Activated CD4-positive, alpha-beta memory T cell treated with anti-CD3 and anti-CD28 coated beads for 36 hours (primary cell): ENCODE data around the gene PCDHB14. TPM values are rescaled to one million over a fixed set of nuclear protein-coding genes. Genes with fewer than 3 reads are reported as not detected.
"Not testable (repeated sequence)": the region's sequence is repeated elsewhere in the genome, so short reads cannot be mapped to it uniquely, and the experiment has no call there.

ENCODE experiments used
- CTCF ChIA-PET: fragments of 350-600 bp; sonication (Branson Sonifier 250); formaldehyde crosslinking; loops from one replicate; lab custom pipeline; 2021; ENCODE audit warnings: antibody characterized with exemption, inconsistent platforms; lab: Charles Lee
- POLR2A ChIA-PET: fragments of 350-600 bp; sonication (Branson Sonifier 250); formaldehyde crosslinking; loops from one replicate; lab custom pipeline; 2021; ENCODE audit warnings: antibody characterized with exemption; lab: Charles Lee
- DNase-seq: peaks from one replicate; pipeline ENCODE4 v3.0.0-alpha.2; 2020
- H3K27ac Mint-ChIP-seq: one replicate; pipeline ENCODE4 v1.8.0; 2021; ENCODE audit warnings: mixed read lengths
- H3K27me3 Mint-ChIP-seq: one replicate; pipeline ENCODE4 v1.8.0; 2021; ENCODE audit warnings: mixed read lengths
- H3K36me3 Mint-ChIP-seq: one replicate; pipeline ENCODE4 v1.8.0; 2021; ENCODE audit warnings: mixed read lengths
- H3K4me1 Mint-ChIP-seq: one replicate; pipeline ENCODE4 v1.8.0; 2021; ENCODE audit warnings: low read depth, mixed read lengths
- H3K4me3 Mint-ChIP-seq: one replicate; pipeline ENCODE4 v1.8.0; 2021; ENCODE audit warnings: mild to moderate bottlenecking, mixed read lengths
- H3K9me3 Mint-ChIP-seq: one replicate; pipeline ENCODE4 v1.8.0; 2021; ENCODE audit warnings: mixed read lengths
- intact Hi-C: fragments of 100-400 bp; cut with micrococcal nuclease; formaldehyde crosslinking; loops from one replicate; pipeline ENCODE4 v1.15.1; 2023
- total RNA-seq, 2 experiments: library from RNA; stranded (reverse); gene quantifications; one replicate each; pipeline ENCODE4 v1.2.3, GENCODE V29; 2021

Gene PCDHB14
- total RNA-seq = not detected

GRCh38 chr5:141223112-141223783 is at the start of gene PCDHB14:
Gene PCDHB14, plus strand, starts transcription at chr5:141223343. Its CDS starts 163 bp downstream, at chr5:141223506.
- intact Hi-C loops = loop anchor here (5.0 kb wide), 1 partner anchor 289 kb away; no protein-coding TSS in a partner anchor
- H3K4me1 Mint-ChIP-seq = peaks cover 5% of the 10 kb centered on the region
- DNase-seq = no peak
- no peak within 1 kb of the TSS for H3K27ac Mint-ChIP-seq
- H3K9me3 Mint-ChIP-seq = peaks cover 14% of the 10 kb centered on the region
- H3K36me3 Mint-ChIP-seq = peaks cover 7% of the 10 kb centered on the region
- ChIA-PET CTCF (interaction anchor here (0.7 to 2.5 kb wide), 6 partner anchors 16 to 341 kb away, joined by 3 to 8 read pairs (median 3); partner anchors contain the start of gene PCDHGA1), POLR2A (no interaction called here)
- H3K4me3 Mint-ChIP-seq = no peak within 1 kb of the TSS
- H3K27me3 Mint-ChIP-seq = peaks cover 46% of the 10 kb centered on the region

GRCh38 chr5:141174291-141175104 is 48.6 kb upstream of the PCDHB14 start:
- H3K36me3 Mint-ChIP-seq, CTCF ChIA-PET, H3K4me1 Mint-ChIP-seq, DNase-seq, H3K27ac Mint-ChIP-seq, H3K4me3 Mint-ChIP-seq, intact Hi-C loops, POLR2A ChIA-PET: not testable (repeated sequence)
- Mint-ChIP-seq H3K27me3 (peaks cover 14% of the 10 kb centered on the region), H3K9me3 (peaks cover 11% of the 10 kb centered on the region)

GRCh38 chr5:141175933-141176332 is 47.2 kb upstream of the PCDHB14 start:
- no peak for DNase-seq
- Mint-ChIP-seq H3K27me3 (peaks cover 10% of the 10 kb centered on the region), H3K4me1 (no peaks in the 10 kb centered on the region), H3K9me3 (peaks cover 13% of the 10 kb centered on the region), H3K27ac (no peak overlapping the region), H3K36me3 (peaks cover 1% of the 10 kb centered on the region), H3K4me3 (no peak overlapping the region)
- ChIA-PET CTCF (no interaction called here), POLR2A (no interaction called here)
- intact Hi-C loops = no loop called here

- not testable (repeated sequence) for H3K27ac Mint-ChIP-seq
Observed at GRCh38 chr5:141177577-141178191, 45.5 kb upstream of the PCDHB14 start, which contains the start of gene PCDHB8. Gene PCDHB8, plus strand, starts transcription at chr5:141177790. Its CDS starts 245 bp downstream, at chr5:141178035.

GRCh38 chr5:141179371-141179770 is 43.8 kb upstream of the PCDHB14 start:
- H3K36me3 Mint-ChIP-seq, H3K27ac Mint-ChIP-seq, H3K4me3 Mint-ChIP-seq, CTCF ChIA-PET, DNase-seq, intact Hi-C loops, POLR2A ChIA-PET, H3K4me1 Mint-ChIP-seq: not testable (repeated sequence)
- Mint-ChIP-seq H3K27me3 (peaks cover 19% of the 10 kb centered on the region), H3K9me3 (peaks cover 18% of the 10 kb centered on the region)

More at GRCh38 chr5:141177577-141178191, 45.5 kb upstream of the PCDHB14 start, which contains the start of gene PCDHB8:
- H3K4me3 Mint-ChIP-seq, DNase-seq, POLR2A ChIA-PET, H3K36me3 Mint-ChIP-seq, intact Hi-C loops, H3K4me1 Mint-ChIP-seq: not testable (repeated sequence)
- peaks cover 18% of the 10 kb centered on the region for H3K27me3 Mint-ChIP-seq
- peaks cover 19% of the 10 kb centered on the region for H3K9me3 Mint-ChIP-seq
- CTCF ChIA-PET = interaction anchor here (1.2 kb wide), 1 partner anchor 235 kb away, joined by 3 read pairs; the partner anchor contains the start of gene PCDHGA10

GRCh38 chr5:141179876-141180275 is 43.3 kb upstream of the PCDHB14 start:
- H3K4me1 Mint-ChIP-seq, CTCF ChIA-PET, H3K4me3 Mint-ChIP-seq, H3K36me3 Mint-ChIP-seq, POLR2A ChIA-PET, H3K27ac Mint-ChIP-seq, intact Hi-C loops, DNase-seq: not testable (repeated sequence)
- peaks cover 19% of the 10 kb centered on the region for H3K9me3 Mint-ChIP-seq
- peaks cover 24% of the 10 kb centered on the region for H3K27me3 Mint-ChIP-seq

- CTCF ChIA-PET = no interaction called here
Observed at GRCh38 chr5:141180313-141180712, 42.8 kb upstream of the PCDHB14 start.

GRCh38 chr5:141182248-141182647 is 40.9 kb upstream of the PCDHB14 start, which contains the start of gene PCDHB16:
Gene PCDHB16, plus strand, starts transcription at chr5:141182387. Its CDS starts 173 bp downstream, at chr5:141182560.
- intact Hi-C loops = no loop called here
- Mint-ChIP-seq H3K4me1 (peaks cover 4% of the 10 kb centered on the region), H3K4me3 (no peak within 1 kb of the TSS), H3K36me3 (peaks cover 2% of the 10 kb centered on the region), H3K27me3 (peaks cover 30% of the 10 kb centered on the region), H3K9me3 (peaks cover 16% of the 10 kb centered on the region), H3K27ac (no peak within 1 kb of the TSS)
- peak; percentile 17 for DNase-seq
- POLR2A ChIA-PET = no interaction called here
- CTCF ChIA-PET = interaction anchor here (0.6 to 1.4 kb wide), 3 partner anchors 46 to 559 kb away, joined by 3 read pairs; partner anchors contain the start of gene TAF7

More at GRCh38 chr5:141180313-141180712, 42.8 kb upstream of the PCDHB14 start:
- Mint-ChIP-seq H3K36me3 (peaks cover 2% of the 10 kb centered on the region), H3K4me3 (no peak overlapping the region), H3K27me3 (peaks cover 26% of the 10 kb centered on the region), H3K27ac (no peak overlapping the region), H3K4me1 (no peaks in the 10 kb centered on the region), H3K9me3 (peaks cover 16% of the 10 kb centered on the region)
- intact Hi-C loops = no loop called here
- DNase-seq = no peak
- POLR2A ChIA-PET = no interaction called here

- peaks cover 37% of the 10 kb centered on the region for H3K27me3 Mint-ChIP-seq
- DNase-seq, H3K4me3 Mint-ChIP-seq, CTCF ChIA-PET, intact Hi-C loops, H3K36me3 Mint-ChIP-seq, H3K27ac Mint-ChIP-seq, H3K4me1 Mint-ChIP-seq, POLR2A ChIA-PET: not testable (repeated sequence)
- H3K9me3 Mint-ChIP-seq = peaks cover 20% of the 10 kb centered on the region
Observed at GRCh38 chr5:141184117-141184855, 38.9 kb upstream of the PCDHB14 start.

- peaks cover 44% of the 10 kb centered on the region for H3K27me3 Mint-ChIP-seq
- intact Hi-C loops = no loop called here
- peaks cover 6% of the 10 kb centered on the region for H3K4me1 Mint-ChIP-seq
- peak; percentile 56 for DNase-seq
- H3K36me3 Mint-ChIP-seq = peaks cover 6% of the 10 kb centered on the region
- H3K27ac Mint-ChIP-seq = no peak within 1 kb of the TSS
- ChIA-PET CTCF (interaction anchor here (0.6 to 2.5 kb wide), 16 partner anchors 10 to 1274 kb away, joined by 3 to 12 read pairs (median 3); partner anchors contain the start of genes PCDHB11, PCDHB7, PCDHGB3 and TAF7), POLR2A (no interaction called here)
- H3K4me3 Mint-ChIP-seq = peak within 1 kb of the TSS; percentile 8
- peaks cover 22% of the 10 kb centered on the region for H3K9me3 Mint-ChIP-seq
Observed at GRCh38 chr5:141186897-141187512, 36.1 kb upstream of the PCDHB14 start, which contains the start of gene PCDHB9. Gene PCDHB9, plus strand, starts transcription at chr5:141187161. Its CDS starts 158 bp downstream, at chr5:141187319.

- H3K4me3 Mint-ChIP-seq, CTCF ChIA-PET, H3K4me1 Mint-ChIP-seq, DNase-seq, H3K27ac Mint-ChIP-seq, intact Hi-C loops, H3K36me3 Mint-ChIP-seq, POLR2A ChIA-PET: not testable (repeated sequence)
- H3K27me3 Mint-ChIP-seq = peaks cover 41% of the 10 kb centered on the region
- H3K9me3 Mint-ChIP-seq = peaks cover 18% of the 10 kb centered on the region
Observed at GRCh38 chr5:141188682-141189081, 34.5 kb upstream of the PCDHB14 start.
